Lung microvascular endothelial cell (primary cell): ENCODE data around the gene AGR3. TPM values are rescaled to one million over a fixed set of nuclear protein-coding genes. Genes with fewer than 3 reads are reported as not detected.
"Not testable (repeated sequence)": the region's sequence is repeated elsewhere in the genome, so short reads cannot be mapped to it uniquely, and the experiment has no call there.

Experiments used
- DNase-seq, 2 donors: peaks; one replicate each; pipeline versions ENCODE4 v3.0.0 to v3.0.0-alpha.2; 2010; ENCODE audit warnings: low read depth in 2 of 2
- total RNA-seq: library from RNA; depleted of rRNA; stranded (reverse); fragments of >200 nt; gene quantifications from 2 replicates; pipeline ENCODE4 v1.2.1, GENCODE V29; 2014

The AGR3 gene
- total RNA-seq, 1 donor from 2014 or later: not detected

DNA sequence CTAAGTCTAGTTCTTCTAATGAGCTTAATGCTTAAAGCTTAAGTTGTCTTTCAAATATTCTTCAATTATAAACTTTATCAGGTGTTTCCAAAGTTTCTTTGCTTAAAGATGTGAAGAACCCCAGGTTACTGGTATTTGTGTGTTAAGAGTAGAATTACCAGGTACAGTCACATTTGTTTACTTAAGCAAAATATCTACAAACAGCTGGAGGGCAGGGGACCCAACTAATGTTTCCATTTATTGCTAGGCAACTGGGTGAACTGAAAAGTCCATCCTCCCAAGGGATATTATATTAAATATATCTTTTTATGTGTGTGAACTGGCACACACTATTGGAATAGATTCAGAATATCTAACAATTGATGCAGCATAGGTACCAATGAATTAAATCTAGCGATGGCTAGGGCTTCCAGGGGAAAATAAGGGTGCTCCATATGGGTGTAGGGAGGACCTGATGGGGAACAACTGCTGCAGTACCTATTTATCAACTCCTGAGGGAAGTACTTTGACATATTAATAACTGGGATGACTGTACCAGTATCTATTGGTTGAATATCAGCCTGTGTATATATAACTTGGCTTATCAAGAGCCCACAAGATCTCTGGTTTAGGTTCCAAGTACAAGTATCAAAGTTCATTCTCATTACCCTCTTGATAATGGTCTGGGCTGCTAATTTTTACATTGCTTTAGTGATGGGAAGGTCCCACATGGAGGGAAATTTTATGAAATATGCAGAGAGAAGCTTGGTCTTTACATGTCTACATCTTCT lies 10.3 kb upstream of the AGR3 start:
- DNase-seq: no peak

DNA sequence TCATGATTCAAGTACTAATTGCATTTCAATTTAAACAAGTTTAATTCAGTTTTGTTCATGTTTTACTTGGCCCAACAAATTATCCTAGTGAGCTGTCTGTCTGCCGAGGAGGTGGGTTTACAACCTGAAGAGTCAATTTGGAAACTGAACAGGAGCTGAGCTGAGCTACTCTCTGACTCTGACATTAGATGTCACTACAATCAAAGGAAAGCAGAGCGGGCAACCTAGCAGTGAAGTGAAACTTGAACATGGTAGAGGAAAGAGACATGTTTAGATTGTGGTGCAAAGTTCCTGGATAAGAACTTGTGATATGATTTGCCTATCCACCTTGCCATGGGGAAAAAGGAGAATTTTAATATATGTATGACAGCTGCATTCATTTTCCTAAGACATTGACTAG lies 9.6 kb upstream of the AGR3 start:
- DNase-seq: peak; percentile 33 to 43

DNA sequence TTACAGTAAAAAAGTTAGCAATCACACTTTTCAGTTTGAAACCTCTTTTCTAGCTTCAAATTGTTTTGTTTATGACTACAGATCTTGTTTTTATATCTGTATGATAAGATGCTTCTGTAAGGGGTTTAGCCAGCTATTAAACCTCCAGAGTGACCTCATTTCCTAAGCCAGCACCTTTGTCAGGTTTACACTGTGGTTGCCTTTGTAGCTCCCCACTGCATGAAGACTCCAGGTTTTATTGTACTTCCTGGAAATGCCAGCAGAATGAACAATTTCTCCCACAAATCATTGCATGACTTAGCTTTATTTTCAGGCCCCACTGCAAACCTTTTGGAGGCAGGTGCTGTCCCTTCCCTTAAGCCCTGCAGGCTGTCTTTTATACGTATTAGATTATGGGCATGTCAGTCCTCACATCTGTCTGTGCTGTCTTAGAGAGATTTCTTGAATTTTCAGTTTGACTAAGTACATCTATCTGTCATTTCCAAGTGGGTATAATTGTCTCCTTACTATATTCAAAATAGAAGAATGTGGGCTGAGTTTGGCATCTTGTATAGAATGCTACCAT lies 8.2 kb upstream of the AGR3 start:
- no peak for DNase-seq

DNA sequence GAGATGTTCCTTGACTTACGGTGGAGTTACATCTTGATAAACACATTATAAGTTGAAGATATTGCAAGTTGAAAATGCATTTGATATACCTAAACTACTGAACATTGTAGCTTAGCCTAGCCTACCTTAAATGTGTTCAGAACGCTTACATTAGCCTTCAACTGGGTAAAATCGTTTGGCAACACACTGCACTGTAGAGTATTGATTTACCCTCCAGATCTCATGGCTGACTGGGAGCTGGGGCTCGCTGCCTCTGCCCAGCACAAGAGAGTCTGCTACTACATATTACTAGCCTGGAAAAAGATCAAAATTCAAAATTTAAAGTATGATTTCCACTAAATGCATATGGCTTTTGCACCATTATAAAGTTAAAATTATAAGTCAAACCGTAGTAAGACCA lies 7.5 kb upstream of the AGR3 start:
- DNase-seq: no peak

DNA sequence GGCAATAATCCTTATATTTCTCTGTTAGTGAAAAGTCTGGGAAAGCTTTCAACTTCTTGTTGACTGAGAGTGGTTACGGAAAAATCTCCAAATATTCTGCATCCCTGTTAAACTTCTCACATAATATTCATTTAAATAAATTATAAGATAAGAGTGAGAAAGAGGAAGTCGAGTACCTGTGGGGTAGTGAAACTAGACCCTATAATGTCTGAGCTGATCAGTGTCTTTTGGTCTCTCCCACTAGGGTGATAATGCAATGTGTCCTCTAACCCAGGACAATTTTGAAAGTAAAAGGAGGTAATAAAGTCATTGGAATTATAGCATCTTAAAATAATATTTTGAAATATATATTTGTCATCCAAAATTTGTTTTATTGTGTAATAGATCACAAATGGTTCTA lies 2.1 kb upstream of the AGR3 start:
- no peak for DNase-seq

DNA sequence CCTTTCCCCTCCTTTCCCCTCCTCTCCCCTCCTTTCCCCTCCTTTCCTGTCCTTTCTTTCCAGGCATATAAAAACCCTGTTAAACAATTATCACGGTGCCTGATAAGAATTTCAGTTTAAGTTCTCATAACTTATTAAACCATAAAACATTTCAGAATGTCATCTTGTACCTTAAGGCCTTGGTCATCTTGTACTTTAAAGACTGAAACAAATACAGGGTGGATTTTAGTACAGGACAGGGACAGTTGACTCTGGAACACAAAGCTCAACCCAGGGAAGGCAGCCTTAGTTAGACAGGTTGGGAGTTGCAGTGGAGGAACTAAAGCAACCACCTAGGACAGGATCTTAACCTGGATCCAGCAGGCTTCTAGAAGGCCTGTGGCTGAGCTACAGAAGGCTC lies 1.2 kb downstream of the AGR3 start:
- no peak for DNase-seq

DNA sequence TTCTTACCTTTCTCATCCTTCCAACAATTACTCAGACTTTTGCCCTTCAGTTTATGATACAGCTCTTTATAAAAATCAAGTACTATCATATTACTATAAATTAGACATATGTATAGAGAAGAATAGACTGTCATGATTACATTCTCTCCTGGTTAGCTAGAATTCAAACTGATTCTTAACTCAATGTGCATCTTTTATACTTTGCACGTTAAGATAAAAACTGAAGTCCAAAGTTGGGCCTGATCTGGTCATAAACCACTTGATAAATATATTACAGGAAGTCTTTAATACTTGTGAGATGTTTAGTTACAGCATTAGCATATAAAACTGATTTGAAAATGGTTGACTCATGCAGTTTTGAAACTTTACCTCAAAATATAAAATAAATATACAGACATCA lies 2.6 kb downstream of the AGR3 start:
- DNase-seq: no peak

DNA sequence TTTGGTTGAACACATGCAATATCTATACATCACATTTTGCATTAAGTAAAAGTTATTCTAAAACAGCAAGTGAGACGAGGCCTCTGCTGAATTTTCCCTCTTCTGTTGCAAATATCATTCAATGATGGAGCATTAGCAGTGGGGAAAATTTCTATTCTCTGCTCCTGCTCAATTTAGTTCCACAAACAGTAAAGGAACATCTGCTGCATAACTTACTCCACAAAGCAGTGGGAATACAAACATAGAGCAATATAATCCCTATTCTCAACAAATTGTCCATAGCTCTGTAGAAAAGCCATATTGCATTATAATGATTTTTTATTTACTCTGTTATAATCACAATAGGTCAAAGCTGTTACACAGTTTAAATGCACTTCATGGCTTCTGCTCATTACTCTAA lies 5.9 kb downstream of the AGR3 start:
- no peak for DNase-seq

DNA sequence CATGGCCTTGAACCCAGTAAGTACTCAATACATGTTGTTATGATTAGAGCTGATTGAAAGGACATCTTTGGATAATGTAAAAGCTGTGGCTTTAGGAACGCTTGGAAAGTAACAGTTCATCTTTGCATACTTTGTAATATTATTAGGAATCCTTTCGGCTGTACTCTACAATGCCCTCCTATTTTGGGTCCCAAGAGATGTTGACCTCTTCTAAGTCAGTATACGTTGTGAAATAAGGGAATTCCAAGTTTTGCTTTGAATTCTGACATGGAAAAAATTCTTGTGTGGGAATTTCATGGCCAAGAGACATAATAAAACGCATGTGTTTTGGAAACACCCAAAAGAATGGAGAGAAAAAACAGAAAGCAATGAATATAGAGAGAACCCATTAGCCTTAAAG lies 7.7 kb downstream of the AGR3 start:
- DNase-seq: no peak

DNA sequence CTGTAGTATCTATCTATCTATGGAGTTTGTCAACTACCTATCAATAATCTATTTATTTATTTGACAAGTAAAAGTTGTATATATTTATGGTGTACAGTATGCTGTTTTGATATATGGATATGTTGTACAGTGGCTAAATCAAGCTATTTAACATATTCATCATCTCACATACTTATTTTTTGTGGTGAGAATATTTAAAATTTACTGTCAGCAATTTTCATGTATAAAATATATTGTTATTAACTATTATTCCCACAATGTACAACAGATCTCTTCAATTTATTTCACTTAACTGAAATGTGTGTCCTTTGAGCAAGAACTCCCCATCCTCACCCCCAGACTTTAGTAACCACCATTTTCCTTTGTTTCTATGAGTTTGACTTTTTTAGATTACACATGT lies 14.5 kb downstream of the AGR3 start:
- DNase-seq: no peak

DNA sequence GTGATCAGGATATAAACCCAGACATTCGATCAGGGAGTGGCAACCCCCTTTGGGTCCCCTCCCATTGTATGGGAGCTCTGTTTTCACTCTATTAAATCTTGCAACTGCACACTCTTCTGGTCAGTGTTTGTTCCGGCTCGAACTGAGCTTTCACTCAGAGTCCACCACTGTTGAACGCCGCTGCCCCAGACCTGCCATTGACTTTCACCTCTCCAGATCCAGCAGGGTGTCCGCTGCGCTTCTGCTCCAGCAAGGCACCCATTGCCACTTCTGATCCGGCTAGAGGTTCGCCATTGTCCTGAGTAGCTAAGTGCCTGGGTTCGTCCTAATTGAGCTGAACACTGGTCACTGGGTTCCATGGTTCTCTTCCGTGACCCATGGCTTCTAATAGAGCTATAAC lies 28.6 kb downstream of the AGR3 start:
- DNase-seq: not testable (repeated sequence)

DNA sequence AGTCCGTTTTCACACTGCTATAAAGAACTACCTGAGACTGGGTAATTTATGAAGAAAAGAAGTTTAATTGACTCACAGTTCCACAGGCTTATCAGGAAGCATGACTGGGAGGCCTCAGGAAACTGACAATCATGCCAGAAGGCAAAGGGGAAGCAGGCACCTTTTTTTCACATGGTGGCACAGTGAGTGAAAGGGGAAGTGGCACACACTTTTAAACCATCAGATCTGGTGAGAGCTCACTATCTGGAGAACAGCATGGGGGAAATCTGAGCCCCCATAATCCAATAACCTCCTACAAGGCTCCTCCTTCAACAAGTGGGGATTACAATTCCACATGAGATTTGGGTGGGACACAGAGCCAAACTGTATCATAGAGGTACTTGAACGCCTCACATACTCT lies 30.0 kb downstream of the AGR3 start:
- DNase-seq: peak; percentile 32

DNA sequence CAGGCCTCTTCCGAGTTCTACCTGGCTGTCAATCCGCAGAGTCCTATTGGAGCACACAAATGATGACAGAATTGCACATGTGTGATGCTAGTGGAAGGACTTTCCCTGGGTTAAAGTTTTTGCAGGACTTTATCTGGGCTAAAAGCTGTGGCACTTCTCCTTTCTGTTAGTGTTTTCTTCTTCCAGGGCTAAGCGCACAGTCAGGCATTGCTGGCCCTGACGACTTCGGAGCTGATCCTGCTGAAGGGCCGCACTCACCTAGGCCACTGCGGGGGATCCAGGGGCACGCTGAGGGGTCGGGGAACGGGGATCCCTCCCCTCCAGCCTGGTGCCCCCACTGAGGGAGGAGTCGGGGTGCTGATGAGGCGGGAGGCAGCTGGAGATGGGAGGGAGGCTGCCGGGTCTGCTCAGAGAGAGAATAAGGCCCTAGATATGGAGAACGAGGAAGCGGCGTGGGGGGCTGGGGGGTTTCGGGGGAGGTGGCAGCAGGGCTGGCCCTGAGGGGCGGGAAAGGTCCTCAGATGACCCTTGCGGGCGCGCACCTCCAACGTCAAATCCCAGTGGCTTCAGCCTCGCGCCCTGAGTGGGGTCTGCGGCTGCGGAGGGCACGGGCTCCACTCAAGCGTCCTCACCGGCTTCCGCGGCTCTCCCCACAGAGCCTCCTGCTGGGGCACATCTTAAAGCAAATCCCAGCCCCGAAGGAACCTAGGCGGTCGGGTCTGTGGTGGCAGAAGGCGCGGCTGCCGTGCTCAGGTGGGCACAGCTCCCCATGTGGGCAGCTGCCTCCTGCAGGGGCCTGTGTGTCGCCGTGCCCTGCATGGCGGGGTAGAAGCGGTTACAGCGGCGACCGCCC lies 30.9 kb downstream of the AGR3 start:
- no peak for DNase-seq

DNA sequence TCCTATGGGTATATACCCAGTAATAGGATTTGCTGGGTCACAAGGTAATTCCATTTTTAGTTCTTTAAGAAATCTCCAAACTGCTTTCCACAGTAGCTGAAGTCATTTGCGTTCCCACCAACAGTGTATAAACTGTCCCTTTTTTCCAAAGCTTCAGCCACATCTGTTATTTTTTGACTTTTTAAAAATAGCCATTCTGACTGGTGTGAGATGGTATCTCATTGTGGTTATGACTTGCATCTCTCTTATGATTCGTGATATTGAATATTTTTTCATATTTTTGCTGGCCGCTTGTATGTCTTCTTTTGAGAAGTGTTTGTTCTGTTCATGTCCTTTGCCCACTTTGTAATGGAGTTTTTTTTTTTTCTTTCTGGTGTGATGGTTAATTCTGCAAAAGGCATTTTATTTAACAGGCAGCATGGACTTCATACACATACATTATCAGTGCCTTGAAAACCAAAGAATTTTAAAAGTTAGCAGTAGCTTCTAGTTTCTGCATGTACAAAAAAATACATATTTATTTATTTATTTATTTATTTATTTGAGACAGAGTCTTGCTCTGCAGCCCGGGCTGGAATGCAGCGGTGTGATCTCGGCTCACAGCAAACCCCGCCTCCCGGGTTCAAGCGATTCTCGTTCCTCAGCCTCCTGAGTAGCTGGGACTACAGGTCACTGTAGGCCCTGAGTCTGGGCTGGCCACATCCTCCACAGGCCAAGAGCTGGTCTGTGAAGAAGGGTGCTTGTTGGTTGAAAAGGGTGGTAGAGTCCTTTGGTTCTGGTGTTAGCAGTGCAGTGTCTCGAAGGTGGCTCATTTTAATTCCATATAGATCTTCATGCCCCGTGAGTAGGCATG lies 32.3 kb downstream of the AGR3 start:
- DNase-seq: no peak

DNA sequence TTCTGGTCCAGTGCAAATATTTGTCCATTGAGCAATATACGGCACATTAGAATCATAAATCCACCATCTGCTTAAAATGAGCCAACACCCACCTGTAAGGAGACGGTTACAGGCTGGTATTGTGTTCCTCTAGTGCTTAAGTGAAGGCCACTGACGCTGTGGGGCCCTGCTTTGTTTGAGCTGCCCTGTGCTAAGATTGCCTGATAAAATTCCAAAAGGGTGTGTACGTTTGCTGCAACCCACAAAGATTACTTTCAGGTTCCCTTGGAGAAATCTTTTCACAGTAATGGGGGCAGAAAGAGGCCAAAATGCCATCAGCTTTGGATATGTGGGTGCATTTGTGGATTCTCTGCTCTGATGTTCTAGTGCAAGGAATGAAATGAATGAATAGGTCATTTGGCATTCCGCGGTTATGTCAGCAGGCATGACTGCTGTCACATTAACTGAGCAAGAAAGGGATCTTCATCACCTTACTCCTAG lies 34.4 kb downstream of the AGR3 start:
- no peak for DNase-seq

DNA sequence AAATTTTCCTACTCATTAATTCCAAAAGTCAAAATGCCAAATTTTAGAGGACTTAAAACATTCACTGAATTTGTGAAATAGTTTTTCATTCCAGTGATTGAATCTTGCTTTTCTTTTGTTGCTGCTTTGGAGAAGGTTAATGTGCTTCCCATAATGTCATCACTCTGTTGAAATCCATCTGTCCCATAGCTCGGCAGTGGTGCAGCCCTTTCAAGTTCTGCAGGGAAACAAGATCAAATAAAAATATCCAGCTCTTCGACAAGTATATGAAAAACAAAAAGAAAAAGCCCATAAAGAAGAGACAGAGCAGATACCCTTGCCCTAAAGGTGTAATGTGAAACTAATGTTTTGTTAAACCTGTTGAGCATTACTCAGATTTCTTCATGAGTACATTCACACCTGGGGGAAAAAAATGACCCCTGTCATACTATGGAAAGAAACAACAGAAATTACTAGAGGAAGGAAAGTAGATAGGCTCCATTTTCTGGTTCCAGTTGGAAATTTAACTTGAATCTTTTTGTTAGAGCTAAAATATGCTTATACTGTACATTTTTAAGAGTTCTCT lies 35.1 kb downstream of the AGR3 start:
- no peak for DNase-seq

DNA sequence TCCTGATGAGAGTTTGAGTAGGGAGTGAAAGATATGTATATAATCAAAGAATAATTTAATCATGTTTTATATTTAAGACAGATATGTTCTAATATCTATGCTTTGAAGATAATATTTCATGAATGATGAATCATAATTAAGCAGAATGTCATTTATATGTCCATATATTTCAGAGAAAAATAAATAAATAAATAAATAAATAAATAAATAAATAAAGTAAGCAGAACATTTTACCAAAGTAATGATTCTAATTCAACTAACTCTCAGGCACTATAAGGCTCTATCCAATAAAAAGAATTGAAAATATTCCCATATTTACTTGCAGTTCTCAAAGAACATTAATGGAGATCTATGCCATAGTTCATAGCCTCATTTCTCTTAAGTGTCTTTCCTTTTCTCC lies 36.0 kb downstream of the AGR3 start:
- no peak for DNase-seq

DNA sequence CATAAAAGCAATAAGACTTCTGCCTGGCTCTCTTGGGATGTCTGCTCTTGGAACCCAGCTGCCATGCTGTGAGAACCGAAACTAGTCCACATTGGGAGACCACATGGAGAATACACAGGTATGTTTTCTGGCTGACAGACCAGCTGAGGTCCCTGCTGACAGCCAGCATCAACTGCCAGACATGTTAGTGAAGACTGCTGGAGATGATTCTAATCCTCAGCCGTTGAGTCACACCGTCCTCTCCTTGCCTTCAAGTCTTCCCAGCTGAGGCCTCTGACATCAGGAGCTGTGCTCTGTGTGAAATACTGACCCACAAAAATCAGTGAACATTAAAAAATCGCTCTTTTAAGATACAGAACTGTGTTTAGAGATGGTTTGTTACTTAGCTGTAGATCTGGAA lies 40.1 kb downstream of the AGR3 start:
- DNase-seq: no peak

DNA sequence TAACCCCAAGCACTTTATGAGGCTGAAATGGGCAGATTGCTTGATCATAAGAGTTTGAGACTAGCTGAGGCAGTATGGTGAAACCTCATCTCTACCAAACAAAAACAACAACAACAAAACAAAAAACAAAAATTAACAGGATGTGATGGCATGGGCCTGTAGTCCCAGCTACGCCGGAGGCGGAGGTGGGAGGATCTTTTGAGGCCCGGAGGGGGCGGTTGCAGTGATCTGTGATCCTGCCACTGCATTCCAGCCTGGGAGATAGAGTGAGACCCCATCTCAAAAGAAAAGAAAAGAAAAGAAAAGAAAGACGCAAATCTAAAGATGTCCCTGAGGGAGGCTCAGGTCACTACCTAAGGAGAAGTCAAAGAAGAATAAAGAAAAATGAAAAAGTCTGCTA lies 41.7 kb downstream of the AGR3 start:
- no peak for DNase-seq

DNA sequence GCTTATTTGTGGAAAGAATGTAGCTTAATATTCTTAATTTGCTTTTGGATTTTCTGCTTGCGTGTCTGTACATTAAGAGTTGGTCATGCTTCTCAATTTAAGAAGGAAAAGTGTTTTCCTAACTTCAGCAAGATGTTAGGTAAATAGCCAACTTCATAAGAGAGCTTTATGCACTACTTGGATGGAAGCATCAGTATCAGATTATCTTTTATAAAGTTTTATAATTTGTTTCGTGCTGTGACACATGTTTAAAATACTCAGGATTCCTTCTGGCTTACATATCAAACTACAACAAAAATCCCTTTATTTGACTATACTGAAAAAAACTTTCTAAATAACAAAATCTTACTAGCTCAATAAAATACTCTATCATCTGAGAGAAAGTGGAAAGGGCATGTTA lies 42.1 kb downstream of the AGR3 start:
- DNase-seq: no peak

DNA sequence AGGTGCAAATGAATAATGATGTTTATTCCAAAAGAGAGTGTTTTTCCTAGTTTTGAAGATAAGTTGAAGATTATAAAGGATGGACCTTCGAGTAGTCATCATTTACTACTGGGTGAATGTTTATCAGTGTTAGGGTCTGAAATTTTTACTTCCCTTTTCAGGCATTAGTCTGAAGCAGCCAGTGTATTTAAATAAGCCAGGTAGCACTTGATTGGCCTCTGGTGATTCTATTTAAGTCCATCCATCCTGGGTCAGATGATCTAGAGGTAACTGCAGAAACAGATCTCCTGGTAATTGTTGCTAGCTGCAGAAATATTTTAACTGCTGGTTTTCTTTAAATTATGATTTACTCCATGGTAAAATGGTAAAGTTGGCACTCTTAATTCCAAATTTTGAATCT lies 42.9 kb downstream of the AGR3 start:
- no peak for DNase-seq
